ENCODE measurements around the gene ICE1.

GRCh38 chr5:5377780-5378179, 44.7 kb upstream of the ICE1 start:
- TF ChIP-seq ZNF302 (CRISPR knock-in tag; IDR thresholded peaks at IDR 0.05) (no peak), CTCF (IDR thresholded peaks at IDR 0.05) (no peak), POLR2A (IDR thresholded peaks at IDR 0.05; ENCODE audit: low read length) (no peak), EP300 (IDR thresholded peaks at IDR 0.05) (no peak), BHLHE40 (IDR thresholded peaks at IDR 0.05; ENCODE audit: low read depth, low read length) (no peak), GATA3 (IDR thresholded peaks at IDR 0.05; ENCODE audit: borderline replicate concordance) (no peak), HMGXB4 (CRISPR knock-in tag; IDR thresholded peaks at IDR 0.05; ENCODE audit: borderline replicate concordance) (no peak), CBX2 (IDR thresholded peaks at IDR 0.05; ENCODE audit: borderline replicate concordance, low read depth) (no peak), ZSCAN20 (CRISPR knock-in tag; IDR thresholded peaks at IDR 0.05) (no peak), ZFP36 (IDR thresholded peaks at IDR 0.05; ENCODE audit: borderline replicate concordance, partially characterized antibody) (no peak), PHF8 (IDR thresholded peaks at IDR 0.05; ENCODE audit: borderline replicate concordance, low read depth) (no peak), MAX (IDR thresholded peaks at IDR 0.05) (no peak), HOXA7 (CRISPR knock-in tag; IDR thresholded peaks at IDR 0.05) (no peak), EHMT2 (IDR thresholded peaks at IDR 0.05; ENCODE audit: low read depth) (no peak)

Data from A549 (cell line).